GM19025 (cell line): ENCODE data around the gene PDLIM4.

Experiments
- ATAC-seq: cut with Tn5 transposase; IDR thresholded peaks from one replicate; pipeline ENCODE4 v1.9.1; 2021; ENCODE audit warnings: mild to moderate bottlenecking, low read depth, moderate library complexity; ENCODE audit not compliant: unreplicated experiment

PDLIM4 gene

DNA sequence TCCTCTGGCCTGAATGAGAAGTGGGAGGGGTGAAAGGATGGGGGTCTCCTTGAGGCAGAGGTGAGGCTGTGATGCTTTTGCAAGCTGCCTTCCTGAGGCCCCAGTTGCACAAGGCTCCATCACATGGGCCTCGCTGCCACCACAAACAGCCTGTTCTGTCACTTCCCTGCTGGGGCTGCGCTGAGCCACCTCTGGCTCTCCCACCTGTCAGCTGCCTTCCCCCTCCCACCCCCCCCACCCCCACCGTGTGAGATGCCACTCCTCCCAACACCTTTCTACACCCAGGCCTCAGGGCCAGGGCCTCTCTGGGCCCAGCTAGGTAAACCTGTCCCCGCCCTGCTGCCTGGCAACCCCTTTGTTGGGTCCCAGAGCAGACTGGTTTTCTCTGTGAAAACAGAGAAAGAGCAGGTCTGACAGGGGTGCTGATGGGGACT, 4.5 kb upstream of the PDLIM4 start:
- ATAC-seq: no peak

DNA sequence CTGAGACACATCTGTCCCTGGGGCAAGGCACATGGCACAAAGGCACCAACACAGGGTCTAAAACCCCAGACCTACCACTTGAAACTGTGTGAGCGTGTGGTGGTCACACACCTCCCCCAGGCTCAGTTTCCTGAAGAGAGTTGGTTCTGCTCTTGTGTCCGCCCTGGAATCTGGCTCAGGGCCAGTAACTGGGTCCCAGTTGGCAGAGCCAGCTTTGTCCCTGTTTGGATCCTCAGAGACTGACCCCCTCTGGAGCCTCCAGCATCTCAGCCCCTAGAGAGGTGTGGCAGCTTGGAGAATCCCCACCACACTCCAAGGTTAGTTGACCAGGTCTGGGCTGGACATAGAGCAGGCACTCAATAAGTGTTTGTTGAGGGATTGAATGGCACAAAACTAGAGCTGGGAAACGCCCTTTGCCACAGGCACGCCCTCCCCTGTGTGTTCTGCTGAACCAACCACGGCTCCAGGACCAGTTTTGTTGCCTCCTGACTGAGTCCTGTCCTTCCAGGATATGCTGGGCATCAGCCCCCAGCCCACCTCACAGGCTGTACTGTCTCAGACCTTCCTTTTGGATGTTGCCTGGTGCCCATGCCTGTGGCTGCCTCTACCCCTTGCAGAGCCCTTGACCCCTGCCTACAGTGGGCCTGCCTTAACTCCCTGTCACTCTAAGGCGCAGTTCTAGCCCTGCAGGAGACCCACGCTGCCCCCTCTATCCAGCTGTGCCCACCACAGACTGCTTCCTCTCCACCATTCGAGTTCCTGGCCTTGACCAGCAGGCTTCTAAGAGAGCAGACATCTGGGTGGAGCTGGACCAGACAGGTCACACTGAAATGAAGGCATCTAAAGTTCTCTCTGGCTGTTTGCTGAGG, 3.8 kb upstream of the PDLIM4 start:
- no peak for ATAC-seq

DNA sequence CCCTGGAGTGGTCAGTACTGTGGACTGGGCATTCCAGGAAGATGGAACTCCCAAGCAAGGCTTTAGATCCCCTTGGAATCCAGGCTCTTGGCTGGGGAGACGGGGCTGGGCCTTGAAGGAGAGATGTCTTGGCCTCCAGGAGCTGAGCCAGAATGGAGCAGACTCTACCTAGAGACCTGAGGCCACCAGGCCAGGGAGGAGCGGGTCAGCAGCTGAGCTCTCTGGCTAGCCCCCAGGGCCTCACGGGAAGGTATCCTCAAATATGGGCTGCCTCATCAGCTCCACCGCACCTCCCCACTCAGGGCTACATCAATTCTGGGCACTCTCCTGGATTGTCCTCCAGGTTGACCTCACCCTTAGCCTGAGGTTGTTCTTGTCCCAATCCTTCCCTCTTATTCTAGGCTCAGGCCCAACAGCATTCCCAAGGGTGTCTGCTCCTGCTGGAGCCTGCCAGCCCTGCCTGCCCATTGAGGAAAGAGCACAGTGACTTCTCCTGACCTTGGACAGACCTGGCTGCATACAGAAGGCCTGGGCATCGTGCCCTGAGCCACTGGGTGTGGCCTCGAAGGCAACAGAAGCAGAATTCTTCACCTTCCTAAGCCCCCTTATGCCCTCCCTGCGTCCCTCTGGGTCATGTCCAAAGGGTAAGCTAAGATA, 3.0 kb upstream of the PDLIM4 start:
- ATAC-seq: no peak

DNA sequence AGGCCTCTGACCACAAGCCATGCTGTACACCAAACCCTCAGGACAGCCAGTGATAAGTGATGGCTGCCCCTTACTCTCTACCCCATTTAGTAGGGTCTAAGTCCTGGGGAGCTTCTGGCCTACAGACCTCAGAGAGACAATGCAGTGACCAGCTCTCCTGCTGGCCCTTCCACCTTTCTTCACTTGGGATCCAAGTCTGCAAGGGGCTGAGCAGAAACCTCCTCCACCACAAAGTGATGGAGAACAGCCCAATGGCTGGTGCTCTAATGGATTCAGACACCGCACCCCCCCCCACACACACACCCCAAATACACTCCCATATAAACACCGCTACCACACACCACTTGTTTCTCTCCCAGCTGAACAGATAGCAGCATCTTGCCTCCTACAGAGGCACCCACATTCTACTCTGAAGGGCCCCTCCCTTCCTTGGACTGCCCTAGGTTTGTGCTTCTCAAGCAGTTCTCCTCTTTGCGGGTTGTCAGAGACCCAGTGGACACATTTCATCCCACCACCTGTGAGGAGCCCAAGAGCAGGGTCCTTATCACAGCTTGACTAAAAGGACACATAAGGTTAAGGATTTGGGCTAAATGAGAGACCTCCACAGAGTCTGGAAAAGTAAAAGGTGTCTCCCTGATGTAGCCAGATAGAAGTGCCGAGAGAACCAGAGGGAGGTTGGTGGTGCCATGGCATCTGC, 1.3 kb upstream of the PDLIM4 start:
- ATAC-seq: no peak

DNA sequence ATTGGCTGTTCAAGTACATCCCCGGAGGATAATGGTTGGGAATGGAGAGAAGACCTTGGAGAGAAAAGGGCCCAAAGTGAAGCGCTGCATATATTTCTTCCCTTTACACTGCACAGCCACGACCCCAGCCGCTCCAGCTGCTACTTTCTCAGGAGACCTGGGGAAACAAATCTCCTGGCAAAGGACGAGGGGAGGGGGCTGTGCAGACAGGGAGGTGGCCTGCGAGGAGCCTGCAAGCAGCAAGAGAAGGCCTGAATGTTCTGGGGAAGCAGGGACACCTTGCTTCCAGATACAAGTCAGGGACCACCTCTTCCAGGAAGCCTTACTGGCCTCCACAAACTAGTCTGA, 739 bp upstream of the PDLIM4 start:
- no peak for ATAC-seq

DNA sequence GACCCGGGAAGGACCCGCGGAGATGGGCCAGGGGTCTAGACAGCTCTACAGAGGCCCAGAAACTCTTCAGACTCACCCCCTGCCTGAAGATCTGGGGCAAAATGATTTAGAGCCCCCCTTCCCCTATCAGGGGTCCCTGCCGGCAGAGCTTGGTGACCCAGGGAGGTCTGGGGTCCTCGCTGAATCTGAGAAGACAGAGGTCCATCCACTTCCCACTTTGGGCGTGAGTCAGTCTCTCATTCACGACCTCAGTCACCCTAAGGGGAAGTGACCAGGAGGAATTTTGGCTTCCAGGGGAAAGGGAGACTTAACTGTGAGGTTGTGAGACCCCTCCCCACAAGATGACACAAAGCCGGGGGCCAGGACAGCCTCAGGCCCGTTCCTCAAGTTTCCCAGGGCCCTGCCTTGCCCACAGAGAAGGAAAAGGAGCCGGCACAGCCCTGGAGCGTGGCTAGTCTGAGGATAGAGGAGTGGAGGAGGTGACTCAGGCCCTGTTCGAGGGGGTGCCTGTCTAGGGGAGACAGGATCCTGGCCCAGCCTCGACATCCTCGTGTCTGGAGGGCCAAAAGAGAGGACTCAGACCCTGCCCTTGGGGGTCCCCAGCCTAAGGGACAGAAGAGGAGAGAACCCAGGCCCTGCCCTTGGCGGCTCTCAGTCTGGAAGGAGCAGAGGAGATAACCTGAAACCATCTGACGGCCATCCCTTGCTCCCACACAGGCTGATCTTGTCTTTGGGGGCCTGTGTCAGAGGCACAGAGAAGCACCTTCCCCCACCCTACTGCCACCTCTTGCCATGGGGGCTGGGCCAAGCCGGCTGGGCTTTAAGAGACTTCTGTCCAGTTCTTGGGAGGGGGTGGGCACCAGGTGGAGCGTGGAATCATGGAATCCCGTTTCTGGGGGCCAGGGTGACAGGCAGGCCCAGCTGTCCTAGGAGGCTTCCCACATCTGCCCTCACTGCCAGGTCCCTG, 889 bp downstream of the PDLIM4 start:
- no peak for ATAC-seq

DNA sequence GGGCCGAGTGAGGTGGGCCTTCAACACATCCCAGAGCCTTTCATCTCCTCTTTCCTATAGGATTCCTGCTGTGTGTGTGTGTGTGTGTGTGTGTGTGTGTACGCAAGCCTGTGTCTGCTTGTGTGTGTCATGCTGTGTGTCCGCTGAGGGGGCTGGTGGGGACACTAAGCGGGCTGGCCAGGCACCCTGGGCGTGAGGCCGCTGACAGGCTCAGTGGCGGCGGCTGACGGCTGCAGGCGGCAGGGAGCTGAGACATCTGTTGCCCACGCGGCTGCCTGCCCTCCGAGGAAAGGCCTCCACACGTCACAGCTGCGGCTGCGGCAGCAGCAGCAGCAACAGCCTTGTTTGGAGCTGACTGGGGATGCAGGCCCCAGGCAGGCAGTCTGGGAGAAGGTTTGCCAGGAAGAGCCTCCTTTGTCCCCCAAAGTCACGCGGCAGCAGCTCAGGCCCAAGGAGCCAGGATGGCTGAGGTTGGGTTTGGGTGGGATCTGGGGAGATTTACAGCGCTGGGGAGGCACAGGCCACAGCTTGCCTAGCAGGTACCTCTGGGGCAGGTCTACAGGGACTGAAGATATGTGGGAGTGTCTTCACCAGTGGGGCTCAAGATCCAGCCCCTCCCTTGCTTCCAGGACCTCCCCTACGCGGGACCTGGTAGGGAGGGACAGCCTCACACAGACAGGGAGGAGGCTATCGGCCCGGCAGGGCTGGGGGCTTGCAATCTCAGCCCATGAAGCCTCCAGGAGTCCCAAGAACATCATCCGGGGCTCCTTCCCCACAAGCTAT, 1.8 kb downstream of the PDLIM4 start:
- ATAC-seq: no peak

DNA sequence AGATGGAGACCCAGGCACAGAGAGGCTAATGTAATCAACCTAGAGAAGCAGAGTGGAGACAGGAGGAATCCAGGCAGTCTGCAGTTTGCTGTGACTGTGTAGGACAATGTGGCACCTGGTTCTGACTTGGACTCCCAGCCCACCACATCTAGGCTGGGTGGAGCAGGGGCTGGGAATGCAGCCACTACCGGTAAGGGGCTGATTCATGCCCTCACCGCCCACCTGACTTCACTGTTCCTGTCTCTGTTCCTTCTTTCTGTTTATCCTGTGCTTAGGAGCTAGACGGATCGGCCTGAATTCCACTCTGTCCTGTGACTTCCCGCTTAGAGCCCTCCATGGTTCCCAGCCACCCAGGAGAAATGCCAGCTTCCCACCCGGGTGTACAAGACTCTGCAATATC, 2.6 kb downstream of the PDLIM4 start:
- ATAC-seq: no peak

DNA sequence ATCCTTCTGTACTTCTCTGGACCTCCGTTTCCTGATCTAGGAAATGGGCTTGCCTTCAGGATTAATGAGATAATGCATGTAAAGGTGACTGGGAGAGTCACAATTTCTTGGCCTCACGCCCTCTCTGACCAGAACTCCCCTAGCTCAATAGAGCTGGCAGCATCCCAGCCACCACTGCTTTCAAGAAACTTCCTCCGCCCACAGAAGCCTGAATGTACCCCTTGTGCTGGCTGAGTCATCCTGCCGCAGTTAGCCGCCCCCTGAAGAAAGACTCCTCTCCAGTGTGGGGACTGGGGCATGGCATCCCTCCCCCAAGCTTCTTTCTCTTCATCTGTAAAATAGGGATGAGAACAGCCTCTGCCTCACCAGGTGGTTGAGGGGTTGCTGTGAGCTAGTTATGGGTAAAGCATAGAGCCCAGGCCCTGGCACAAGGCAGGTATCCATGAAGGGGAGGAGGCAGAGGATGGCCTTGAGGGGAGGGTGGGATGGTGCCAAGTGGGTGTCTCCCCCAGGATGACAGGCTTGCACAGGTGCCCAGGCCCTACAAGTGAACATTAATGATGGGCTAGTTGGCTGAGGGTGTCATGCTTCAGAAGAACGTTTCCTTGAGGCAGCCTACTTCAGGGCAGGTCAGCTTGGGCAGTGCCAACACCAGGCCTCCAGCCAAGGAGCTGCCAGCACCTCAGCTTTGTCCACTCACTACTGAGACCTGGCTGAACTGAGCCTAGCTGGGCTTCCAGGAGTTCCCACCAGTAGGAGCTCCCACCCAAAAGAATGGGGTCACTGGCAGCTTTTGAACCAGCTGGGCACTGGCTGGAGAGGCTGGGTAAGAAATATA, 3.4 kb downstream of the PDLIM4 start:
- no peak for ATAC-seq

DNA sequence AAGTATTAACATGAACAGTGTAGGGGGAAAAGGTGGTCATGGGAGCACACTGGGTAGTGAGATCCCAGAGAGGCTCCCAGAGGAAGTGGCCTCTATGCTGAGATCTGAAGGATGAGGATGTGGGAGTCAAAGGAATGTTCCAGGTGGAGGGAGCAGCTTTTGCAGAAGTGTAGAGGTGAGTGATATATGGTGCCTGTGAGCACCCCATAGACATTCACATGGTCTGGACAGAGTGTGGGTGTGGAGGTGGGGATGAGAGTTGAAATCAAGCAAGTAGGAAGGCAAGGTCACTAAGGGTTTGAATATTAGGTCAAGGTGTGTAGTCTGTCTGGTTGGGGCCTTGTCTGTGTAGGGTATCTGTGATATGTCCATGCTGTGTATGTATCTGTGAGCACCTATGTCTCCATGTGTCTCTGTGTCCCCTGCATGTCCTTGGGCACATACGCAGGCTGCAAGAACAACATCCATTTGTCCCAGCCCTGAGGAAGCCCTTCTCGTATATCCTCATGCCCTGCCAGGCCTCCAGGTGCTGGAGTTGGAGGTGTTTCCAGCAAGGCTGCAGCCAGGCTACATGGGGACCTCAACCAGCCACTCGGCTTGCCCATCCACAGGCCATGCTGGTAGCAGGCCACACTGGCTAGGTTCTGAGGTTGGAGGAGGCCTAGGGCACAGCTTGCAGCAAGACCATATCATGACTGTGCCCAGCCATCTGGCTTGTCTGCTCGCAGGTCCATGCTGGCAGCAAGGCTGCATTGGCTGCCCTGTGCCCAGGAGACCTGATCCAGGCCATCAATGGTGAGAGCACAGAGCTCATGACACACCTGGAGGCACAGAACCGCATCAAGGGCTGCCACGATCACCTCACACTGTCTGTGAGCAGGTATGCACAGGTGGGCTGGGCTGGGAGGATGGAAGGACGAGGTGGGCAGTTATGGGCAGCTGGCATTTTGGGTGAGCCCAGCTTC, 4.7 kb downstream of the PDLIM4 start:
- ATAC-seq: no peak

DNA sequence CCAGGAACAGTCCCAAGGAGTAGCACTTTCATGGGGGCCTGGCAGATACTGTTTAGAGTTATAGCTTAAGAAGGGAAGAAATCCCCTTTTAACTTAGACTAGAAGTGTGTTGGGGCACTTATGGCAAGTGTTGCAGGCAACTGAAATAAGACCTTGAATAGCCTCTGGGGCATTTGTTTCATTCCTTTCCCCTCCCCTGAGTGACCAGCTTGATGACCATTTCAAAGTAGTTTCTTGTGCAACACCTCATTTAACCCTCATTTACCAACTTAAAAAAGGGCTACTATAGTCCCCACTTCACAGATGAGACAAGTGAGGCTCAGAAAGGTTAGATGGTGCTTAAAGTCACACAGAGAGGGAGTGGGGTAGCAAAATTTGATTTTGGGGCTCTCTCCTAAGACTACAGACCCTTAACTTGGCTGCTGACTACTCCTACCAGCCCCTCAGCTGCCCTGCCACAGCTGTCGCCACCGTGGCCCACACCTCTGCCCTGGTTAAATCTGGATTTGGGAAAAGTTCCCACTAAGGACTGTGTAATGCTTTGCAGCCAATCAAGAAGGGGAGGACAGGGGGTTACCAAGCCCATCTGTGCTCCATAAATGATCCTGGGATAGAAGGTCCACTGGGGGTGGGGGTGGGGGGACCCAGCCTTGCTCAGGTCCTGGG, 5.5 kb downstream of the PDLIM4 start:
- no peak for ATAC-seq

DNA sequence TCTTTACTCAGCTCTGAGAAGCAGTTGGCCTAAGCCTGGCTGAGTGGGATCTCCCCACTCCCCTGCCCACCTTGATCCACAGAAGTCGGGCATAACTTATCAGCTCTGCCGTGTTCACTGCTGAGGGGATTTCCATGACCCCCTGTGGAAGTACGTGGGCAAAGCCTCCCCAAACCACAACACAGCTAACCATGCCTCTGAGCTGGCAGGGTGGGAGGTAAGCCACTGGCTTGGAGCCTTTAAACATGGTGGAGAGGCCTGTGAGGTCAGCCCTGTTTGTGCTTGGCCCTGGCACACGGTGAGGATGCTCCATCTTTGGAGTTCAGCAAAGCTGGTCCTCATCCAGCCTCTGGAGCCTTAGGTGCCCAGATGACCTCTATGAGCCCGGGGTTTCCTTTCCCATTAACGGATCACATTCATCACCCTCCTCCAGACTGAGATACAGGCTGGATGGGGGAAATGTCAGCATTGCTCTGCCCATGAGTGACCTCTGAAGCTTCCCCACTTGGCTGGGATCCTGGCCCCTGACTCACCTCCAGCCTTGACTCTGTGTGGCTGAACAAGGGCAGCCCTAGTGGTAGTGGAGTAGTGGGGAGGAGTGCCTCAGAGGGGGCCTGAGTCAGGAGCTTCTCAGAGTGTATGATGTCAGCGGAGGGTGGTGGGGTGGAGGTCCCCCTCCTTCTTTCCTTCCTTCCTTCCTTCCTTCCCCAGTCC, 6.2 kb downstream of the PDLIM4 start:
- ATAC-seq: no peak

DNA sequence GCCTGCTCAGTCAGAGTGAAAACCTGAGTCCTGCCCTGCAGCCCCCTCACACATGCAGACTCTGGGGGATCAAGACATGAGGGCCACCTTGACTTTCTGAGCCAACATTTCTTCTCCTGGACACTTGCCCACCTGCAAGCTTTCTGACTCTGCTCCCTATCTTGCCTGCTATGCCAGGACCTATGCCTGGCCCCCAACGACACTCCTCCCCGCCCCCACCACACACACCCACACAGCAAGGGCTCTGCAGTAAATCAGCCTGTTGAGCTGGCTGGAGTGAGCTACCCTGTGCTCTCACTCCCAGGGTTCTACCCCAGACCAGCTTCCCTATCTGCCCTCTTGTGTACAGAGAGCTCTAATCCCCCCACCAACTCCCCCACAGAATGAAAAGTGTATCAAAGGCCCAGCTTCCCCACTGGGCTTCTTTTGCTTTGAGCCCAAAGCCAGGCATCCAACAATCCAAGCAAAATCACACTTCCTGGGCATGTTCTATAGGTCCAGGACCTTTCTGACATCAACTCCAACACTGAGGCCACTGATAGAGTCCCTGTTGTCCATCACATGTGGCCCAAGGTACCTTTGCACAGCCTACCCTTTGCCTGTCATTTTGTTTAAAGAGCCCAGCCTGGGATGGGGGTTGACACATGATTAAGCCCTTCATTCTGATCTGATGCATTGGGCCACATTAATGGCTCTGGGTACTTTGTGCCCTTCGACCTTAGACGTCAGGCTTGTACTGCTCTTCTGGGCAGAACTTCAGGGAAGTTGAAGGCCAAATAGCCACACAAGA, 7.2 kb downstream of the PDLIM4 start:
- ATAC-seq: no peak

DNA sequence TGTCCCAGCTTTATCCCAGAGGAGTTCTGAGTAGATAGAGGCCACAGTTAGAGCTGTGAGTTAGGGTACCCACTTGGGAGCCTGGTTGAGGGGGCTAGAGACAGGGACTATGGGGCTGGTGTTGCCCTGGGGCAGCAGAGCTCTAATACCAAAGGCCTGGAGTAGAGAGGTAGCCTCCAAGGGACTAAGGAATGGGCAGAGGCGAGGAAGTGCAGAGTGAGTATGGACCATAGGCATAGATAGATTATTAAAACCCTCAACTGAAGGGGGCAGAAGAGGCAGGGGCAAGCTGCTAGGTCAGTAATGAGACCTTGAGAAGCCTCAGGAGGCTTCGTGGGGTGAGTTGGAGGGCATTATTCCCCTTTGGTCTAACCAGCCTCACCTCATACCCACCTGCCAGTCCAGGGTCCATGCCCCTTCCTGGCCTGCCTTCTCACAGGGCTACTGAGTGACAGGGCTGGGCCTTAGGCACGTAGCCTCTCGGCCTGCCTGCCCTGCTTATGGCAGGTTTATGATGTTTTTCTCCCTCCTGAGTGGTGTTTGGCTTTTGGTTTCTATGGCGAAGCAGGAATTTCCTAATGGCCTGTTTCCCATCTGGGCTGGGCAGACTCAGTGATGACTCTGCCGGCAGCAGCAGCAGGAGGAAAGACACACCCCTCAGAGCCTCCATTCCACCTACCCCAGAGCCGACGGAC, 8.0 kb downstream of the PDLIM4 start:
- ATAC-seq: no peak
